CD4-positive, alpha-beta T cell (primary cell): ENCODE measurements around the gene IL1RAPL2. TPM values are rescaled to one million over a fixed set of nuclear protein-coding genes. Genes with fewer than 3 reads are reported as not detected.

ENCODE experiments used
- ATAC-seq: fragments of 200-7000 bp; cut with Tn5 transposase; one replicate; pipeline ENCODE4 v1.10.0; 2022; ENCODE audit warnings: mild to moderate bottlenecking; ENCODE audit not compliant: poor library complexity
- CTCF ChIA-PET: fragments of 350-600 bp; sonication (Branson Sonifier 250); formaldehyde crosslinking; loops from one replicate; lab custom pipeline; 2021; ENCODE audit warnings: antibody characterized with exemption, inconsistent platforms; lab: Charles Lee
- POLR2A ChIA-PET: fragments of 350-600 bp; sonication (Branson Sonifier 250); formaldehyde crosslinking; loops from one replicate; lab custom pipeline; 2021; ENCODE audit warnings: antibody characterized with exemption, inconsistent platforms; lab: Charles Lee
- DNase-seq, 14 experiments: peaks; one replicate each; pipeline ENCODE4 v3.0.0-alpha.2; 2013 to 2020; ENCODE audit warnings: mixed read lengths in 2 of 14
- H3K27ac ChIP-seq, 2 donors: one replicate each; pipeline versions ENCODE4 v1.5.1 to v1.7.0; 2013; ENCODE audit warnings: low read length in 2 of 2, low read depth in 1 of 2, mild to moderate bottlenecking in 1 of 2
- H3K27me3 ChIP-seq, 2 experiments: 1 replicate in 1 of 2; 2 replicates in 1 of 2; pipeline versions ENCODE4 v1.6.1 to v1.7.0; 2013; ENCODE audit warnings: low read length in 2 of 2, control low read depth in 1 of 2, mild to moderate bottlenecking in 1 of 2, moderate library complexity in 1 of 2; ENCODE audit not compliant: insufficient read depth in 2 of 2, control insufficient read depth in 1 of 2
- H3K36me3 ChIP-seq: one replicate; pipeline ENCODE4 v1.6.1; 2013; ENCODE audit warnings: low read length, control low read depth; ENCODE audit not compliant: insufficient read depth
- H3K4me1 ChIP-seq: one replicate; pipeline ENCODE4 v1.6.1; 2013; ENCODE audit warnings: low read length, control low read depth; ENCODE audit not compliant: insufficient read depth
- H3K4me3 ChIP-seq: one replicate; pipeline ENCODE4 v1.5.1; 2013; ENCODE audit warnings: mild to moderate bottlenecking, low read length, moderate library complexity
- H3K9me3 ChIP-seq, 2 experiments: 1 replicate in 1 of 2; 2 replicates in 1 of 2; pipeline versions ENCODE4 v1.6.1 to v1.7.0; 2013; ENCODE audit warnings: low read length in 2 of 2, mild to moderate bottlenecking in 2 of 2, control low read depth in 1 of 2, moderate library complexity in 1 of 2; ENCODE audit not compliant: control insufficient read depth in 1 of 2, insufficient read depth in 1 of 2
- H3K27ac Mint-ChIP-seq: one replicate; pipeline ENCODE4 v1.8.0; 2020; ENCODE audit warnings: mixed read lengths
- H3K27me3 Mint-ChIP-seq: one replicate; pipeline ENCODE4 v1.8.0; 2021; ENCODE audit warnings: mixed read lengths
- H3K36me3 Mint-ChIP-seq: one replicate; pipeline ENCODE4 v1.8.0; 2021; ENCODE audit warnings: low read depth, mixed read lengths
- H3K4me1 Mint-ChIP-seq: one replicate; pipeline ENCODE4 v1.8.0; 2021; ENCODE audit warnings: low read depth, mixed read lengths
- H3K4me3 Mint-ChIP-seq: one replicate; pipeline ENCODE4 v1.8.0; 2020; ENCODE audit warnings: mild to moderate bottlenecking, mixed read lengths
- H3K9me3 Mint-ChIP-seq: one replicate; pipeline ENCODE4 v1.8.0; 2020; ENCODE audit warnings: mixed read lengths
- intact Hi-C, 2 experiments: fragments of 100-400 bp; cut with DNase I in 1 of 2; cut with micrococcal nuclease in 1 of 2; formaldehyde crosslinking; loops; one replicate each; pipeline versions ENCODE4 v1.15.1 to v1.9.0; 2023 to 2025; cut with DNase I, micrococcal nuclease
- total RNA-seq, 174 experiments: library from RNA in 2 of 174; stranded (reverse) in 2 of 174; gene quantifications; one replicate each; pipeline ENCODE4 v1.2.3 and lab custom pipeline; 2021 to 2026
- TF ChIP-seq, protein P1 (sequence below): fragments of 200-600 bp; IDR thresholded peaks from one replicate; pipeline ENCODE4 v1.8.0; 2022; ENCODE audit warnings: antibody characterized with exemption, mild to moderate bottlenecking

Gene IL1RAPL2
- total RNA-seq, 2 experiments from 2014 or later = not detected

DNA sequence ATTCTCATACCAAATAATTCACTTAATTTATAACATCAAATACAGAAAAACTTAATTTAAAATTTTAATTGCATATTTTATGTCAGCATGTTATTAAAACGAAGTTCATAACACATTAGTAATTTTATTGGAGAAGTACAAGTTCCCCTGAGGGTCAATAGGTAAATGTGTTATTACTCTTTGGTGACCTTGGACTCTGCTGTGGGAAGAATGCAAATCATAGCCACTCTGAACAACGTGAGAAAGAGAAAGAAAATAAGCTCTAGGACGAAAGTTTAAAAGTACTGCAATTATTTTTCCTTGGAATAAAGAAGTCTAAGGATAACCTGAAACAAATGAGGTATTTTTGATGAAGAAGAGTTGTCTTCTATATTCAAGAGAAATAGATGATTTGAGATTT, 115.2 kb downstream of the IL1RAPL2 start:
- ATAC-seq = no peak
- Histone ChIP-seq H3K36me3 (no peaks in the 10 kb centered on the region), H3K4me3 (no peak overlapping the region), H3K27me3 (no peaks in the 10 kb centered on the region), H3K9me3 (peaks cover 0 to 3% of the 10 kb centered on the region in 2 experiments), H3K4me1 (no peaks in the 10 kb centered on the region), H3K27ac (no peak overlapping the region)
- H3K27me3 Mint-ChIP-seq = no peaks in the 10 kb centered on the region
- intact Hi-C loops = no loop called here
- no peaks in the 10 kb centered on the region for H3K9me3 Mint-ChIP-seq
- H3K4me3 Mint-ChIP-seq = no peak overlapping the region
- ChIA-PET POLR2A (interaction anchor here (0.6 kb wide), 1 partner anchor 13 kb away, joined by 3 read pairs; no protein-coding TSS in a partner anchor), CTCF (no interaction called here)
- TF ChIP-seq, protein P1, sequence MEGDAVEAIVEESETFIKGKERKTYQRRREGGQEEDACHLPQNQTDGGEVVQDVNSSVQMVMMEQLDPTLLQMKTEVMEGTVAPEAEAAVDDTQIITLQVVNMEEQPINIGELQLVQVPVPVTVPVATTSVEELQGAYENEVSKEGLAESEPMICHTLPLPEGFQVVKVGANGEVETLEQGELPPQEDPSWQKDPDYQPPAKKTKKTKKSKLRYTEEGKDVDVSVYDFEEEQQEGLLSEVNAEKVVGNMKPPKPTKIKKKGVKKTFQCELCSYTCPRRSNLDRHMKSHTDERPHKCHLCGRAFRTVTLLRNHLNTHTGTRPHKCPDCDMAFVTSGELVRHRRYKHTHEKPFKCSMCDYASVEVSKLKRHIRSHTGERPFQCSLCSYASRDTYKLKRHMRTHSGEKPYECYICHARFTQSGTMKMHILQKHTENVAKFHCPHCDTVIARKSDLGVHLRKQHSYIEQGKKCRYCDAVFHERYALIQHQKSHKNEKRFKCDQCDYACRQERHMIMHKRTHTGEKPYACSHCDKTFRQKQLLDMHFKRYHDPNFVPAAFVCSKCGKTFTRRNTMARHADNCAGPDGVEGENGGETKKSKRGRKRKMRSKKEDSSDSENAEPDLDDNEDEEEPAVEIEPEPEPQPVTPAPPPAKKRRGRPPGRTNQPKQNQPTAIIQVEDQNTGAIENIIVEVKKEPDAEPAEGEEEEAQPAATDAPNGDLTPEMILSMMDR = no peak
- no peaks in the 10 kb centered on the region for H3K4me1 Mint-ChIP-seq
- no peak for DNase-seq
- H3K36me3 Mint-ChIP-seq = no peaks in the 10 kb centered on the region
- no peak overlapping the region for H3K27ac Mint-ChIP-seq

DNA sequence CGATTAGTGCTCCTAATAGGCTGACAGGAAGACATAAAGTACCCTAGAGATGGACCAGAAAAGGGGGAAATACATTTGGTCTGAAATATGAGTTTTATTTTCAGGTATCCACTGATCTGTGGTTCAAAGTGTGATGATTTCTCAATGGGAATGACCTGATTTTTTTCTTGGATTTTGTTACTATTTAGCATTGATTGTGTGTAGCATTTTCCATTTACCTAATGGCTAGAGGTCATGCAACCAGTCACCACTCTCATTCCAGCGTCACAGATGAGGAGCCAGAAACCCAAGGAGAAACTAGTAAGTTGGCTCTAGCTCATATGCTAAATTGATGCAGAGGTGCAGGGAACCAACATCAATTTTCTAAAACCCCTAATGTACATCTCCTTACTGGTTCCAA, 118.1 kb downstream of the IL1RAPL2 start:
- TF ChIP-seq, protein P1 = no peak

DNA sequence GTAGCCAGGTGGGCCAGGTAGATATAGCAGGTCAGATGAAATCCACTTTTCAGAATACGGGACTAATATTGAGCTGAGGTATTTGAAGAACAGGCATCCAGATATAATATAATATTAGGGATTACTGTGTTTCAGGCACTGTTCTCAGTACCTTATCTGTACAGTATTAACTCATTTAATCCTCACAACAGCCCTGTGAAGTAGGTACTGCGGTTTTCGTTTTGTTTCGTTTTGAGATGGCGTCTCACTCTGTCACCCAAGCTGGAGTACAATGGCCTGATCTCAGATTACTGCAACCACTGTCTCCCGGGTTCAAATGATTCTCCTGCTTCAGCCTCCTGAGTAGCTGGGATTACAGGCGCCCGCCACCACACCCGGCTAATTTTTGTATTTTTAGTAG, 129.6 kb downstream of the IL1RAPL2 start:
- Mint-ChIP-seq H3K4me3 (no peak overlapping the region), H3K9me3 (no peaks in the 10 kb centered on the region), H3K27me3 (no peaks in the 10 kb centered on the region), H3K27ac (no peak overlapping the region), H3K36me3 (no peaks in the 10 kb centered on the region), H3K4me1 (no peaks in the 10 kb centered on the region)
- ATAC-seq (no peak), DNase-seq (no peak)
- intact Hi-C loops = no loop called here
- Histone ChIP-seq H3K9me3 (no peaks in the 10 kb centered on the region), H3K4me1 (no peaks in the 10 kb centered on the region), H3K27ac (no peak overlapping the region), H3K36me3 (no peaks in the 10 kb centered on the region), H3K4me3 (no peak overlapping the region), H3K27me3 (no peaks in the 10 kb centered on the region)
- CTCF ChIA-PET = no interaction called here
- POLR2A ChIA-PET = no interaction called here
- TF ChIP-seq, protein P1 = no peak

More for the DNA sequence above, 118.1 kb downstream of the IL1RAPL2 start:
- Mint-ChIP-seq H3K27me3 (no peaks in the 10 kb centered on the region), H3K9me3 (peaks cover 5% of the 10 kb centered on the region), H3K4me1 (no peaks in the 10 kb centered on the region), H3K4me3 (no peak overlapping the region), H3K27ac (no peak overlapping the region), H3K36me3 (no peaks in the 10 kb centered on the region)
- ATAC-seq (no peak), DNase-seq (no peak)
- Histone ChIP-seq H3K9me3 (no peaks in the 10 kb centered on the region), H3K27ac (no peak overlapping the region), H3K4me3 (no peak overlapping the region), H3K36me3 (no peaks in the 10 kb centered on the region), H3K27me3 (no peaks in the 10 kb centered on the region), H3K4me1 (no peaks in the 10 kb centered on the region)
- CTCF ChIA-PET = no interaction called here
- intact Hi-C loops = no loop called here
- POLR2A ChIA-PET = no interaction called here
